ENCODE data around the gene TGIF1.
A peak's percentile ranks its signal among the peaks of the same experiment; 100 is the strongest.
"Not testable (repeated sequence)": the region's sequence is repeated elsewhere in the genome, so short reads cannot be mapped to it uniquely, and the experiment has no call there.

TGIF1 gene

DNA sequence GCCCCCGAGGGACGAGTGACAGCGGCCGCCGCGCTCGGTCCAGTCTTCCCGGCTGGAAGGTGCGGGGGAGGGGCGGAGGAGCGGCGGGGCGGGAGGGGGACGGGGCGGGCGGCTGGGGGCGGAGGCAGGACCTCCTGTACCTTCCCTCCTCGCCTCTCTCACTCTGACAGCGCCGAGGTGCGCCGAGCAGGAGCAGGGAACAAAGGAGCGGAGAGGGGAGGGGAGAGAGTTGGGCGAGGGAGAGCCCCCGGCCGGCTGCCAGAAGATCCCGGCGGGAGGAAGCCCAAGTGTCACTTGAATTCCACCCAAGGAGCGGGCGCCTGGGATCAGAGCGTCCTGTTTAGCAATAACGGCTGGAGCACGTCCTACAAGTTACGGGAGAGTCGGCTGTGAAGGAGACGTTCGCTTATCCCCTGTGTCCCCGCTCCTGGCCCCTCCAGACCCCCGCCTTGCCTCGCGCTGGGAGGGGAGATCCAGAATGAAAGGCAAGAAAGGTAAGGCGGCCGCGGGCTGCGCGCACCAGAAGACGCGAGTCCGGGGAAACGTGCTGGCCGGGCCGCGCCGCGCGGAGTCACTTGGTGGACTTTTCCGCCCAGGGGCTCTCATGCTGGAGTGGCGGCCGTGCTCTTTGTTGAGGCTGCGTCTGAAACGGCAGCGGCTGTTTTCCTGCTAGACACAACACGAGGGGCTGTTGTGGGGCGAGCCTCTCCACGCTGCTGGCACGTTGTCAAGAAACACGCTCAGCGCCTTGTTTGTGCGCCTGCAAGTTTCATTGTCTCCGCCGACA lies at the start of gene TGIF1:
TSS of gene TGIF1 (plus strand) at position 161 of the 787 bp plus-strand sequence. CDS start at position 479, 318 bp downstream.
- peak; percentile 80 for DNase-seq

- DNase-seq: no peak
These were observed 49.2 kb upstream of the TGIF1 start for GRCh38 chr18:3400567-3401296.

DNA sequence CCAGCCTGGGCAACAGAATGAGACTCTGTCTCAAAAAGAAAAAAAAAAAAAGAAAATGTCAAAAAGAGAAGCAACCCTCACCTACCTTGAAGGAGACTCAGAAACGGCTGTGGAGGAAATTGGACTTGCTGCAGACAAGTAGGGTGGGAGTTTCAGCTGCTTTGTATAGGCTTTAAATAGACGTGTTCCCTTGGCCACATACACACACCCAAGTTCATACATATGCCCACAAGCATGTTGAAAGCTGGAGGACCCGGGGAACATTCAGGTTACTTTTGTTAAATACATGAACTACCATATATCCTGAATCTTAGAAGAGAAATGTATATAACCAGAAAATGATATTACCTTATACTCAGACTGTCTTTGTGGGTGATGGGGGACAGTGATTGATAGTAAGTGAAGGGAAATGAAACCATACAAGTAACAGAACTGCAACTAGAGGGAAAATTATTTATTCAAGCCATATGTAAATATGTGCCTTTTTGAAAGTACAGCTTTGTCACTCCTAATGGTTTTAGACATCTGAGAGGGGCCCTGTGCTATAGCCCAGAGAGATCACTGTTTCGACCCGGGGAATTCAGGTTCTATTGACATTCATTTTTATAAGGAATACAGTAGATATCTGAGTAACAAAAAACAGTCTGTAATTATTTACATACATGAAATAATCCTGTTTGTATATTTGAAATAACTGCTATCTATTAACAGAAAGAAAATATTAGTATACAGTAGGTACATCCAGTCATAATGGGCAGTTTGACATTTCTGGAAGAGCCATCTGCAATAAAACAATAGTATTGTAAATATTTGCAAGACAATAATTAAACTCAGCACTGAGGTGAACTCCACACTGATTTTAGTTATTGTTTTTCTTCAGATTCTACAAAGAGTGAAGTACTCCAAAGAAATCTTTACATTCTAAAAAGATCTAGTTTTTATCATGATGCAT lies 48.0 kb upstream of the TGIF1 start:
- no peak for DNase-seq

DNA sequence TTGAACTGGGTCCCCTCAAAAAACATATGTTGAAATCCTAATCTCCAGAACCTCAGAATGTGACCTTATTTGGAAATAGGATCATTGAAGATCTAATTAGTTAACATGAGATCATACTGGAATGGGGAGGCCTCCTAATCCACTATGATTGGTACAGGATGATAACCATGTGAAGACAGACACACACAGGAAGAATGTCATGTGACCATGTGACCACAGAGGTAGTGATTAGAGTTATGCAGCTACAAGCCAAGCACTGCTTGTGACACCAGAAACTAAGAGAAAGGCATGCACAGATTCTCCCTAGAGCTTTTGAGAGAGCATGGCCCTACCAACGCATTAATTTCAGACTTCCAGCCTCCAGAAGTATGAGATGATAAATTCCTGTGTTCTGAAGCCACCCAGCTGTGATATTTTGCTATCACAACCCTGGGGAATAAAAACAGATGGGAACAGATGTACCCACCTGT lies 47.0 kb upstream of the TGIF1 start:
- peak; percentile 17 for DNase-seq

- DNase-seq: no peak
These were observed 44.3 kb upstream of the TGIF1 start for GRCh38 chr18:3405713-3406112.

DNA sequence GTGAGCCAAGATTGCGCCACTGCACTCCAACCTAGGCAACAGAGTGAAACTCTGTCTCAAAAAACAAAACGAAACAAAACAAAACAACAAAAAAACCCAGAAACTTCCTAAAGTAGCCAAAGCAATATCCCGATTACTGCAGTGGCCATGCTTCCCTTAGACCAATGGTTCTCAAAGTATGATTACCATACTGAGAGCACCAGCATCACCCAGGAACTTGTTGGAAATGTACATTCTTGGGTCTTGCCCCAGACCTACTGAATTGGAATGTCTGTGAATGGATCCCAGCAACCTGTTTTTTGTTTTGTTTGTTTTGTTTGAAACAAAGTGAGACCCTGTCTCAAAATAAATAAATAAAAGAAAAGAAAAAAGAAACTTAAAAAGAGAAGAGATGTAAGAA lies 41.9 kb upstream of the TGIF1 start:
- DNase-seq: no peak

- no peak for DNase-seq
These were observed 40.2 kb upstream of the TGIF1 start for GRCh38 chr18:3409811-3410210.

- no peak for DNase-seq
These were observed 39.7 kb upstream of the TGIF1 start for GRCh38 chr18:3410273-3410672.

GRCh38 chr18:3410876-3411275 lies 39.1 kb upstream of the TGIF1 start:
- DNase-seq: not testable (repeated sequence)

DNA sequence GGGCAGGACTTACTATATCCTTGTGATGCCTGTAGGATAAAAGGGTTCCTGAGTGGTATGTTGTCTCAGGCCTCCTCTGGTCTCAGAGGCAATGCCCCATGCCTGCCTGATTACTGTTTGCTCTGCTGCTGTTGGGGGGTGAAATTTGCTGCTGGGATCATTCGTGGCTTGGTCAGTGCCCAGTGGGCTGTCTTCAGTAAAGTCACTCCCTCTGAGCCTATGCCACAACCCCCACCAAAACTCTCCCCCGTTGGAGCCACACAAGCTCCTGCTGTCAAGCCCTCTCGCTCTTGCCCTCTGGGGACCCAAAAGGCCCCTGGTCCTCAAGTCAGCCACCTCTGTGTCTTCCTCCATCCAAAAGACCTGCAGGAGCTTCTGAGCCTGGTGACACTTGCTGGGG lies 38.6 kb upstream of the TGIF1 start:
- DNase-seq: no peak

DNA sequence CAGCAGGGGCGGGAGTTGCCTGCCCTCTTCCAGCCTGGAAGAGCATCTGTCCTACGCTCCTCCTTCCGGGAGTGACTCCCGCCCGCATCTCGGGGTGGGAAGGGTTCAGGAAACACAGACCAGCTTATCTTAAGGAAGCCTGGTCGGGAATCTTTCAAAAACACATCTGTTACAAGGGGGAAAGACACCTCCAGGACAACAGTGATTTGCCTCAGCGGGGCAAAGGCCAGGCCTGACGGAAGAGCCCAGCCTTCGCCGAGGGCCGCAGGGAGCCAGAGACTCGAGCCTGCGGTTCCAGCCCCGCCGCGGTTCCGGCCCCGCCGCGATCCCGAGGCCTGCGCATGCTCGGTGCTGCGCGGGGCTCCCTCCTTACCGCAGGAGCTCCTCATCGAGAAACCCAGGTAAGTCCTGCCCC lies 38.1 kb upstream of the TGIF1 start:
- DNase-seq: peak; percentile 44

GRCh38 chr18:3412528-3412927 lies 37.4 kb upstream of the TGIF1 start:
- not testable (repeated sequence) for DNase-seq

- DNase-seq: no peak
These were observed 34.9 kb upstream of the TGIF1 start for GRCh38 chr18:3415110-3415509.

GRCh38 chr18:3418083-3418482 lies 31.9 kb upstream of the TGIF1 start:
- no peak for DNase-seq

GRCh38 chr18:3420919-3421279 lies 29.1 kb upstream of the TGIF1 start:
- DNase-seq: no peak

DNA sequence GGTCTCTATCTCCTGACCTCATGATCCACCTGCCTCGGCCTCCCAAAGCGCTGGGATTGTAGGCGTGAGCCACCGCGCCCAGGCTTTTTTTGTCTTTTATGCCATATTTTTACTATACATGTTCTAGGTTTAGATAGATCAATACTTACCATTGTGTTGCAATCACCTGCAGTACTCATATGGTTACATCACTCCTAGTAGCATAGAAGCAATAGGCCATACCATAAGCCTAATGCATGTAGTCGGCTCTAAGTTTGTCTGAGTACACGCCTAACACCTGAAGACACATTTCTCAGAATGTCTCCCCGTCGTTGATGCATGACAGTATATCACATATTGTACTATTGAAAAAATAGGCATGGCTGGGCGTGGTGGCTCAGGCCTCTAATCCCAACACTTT lies 27.1 kb upstream of the TGIF1 start:
- DNase-seq: no peak

- DNase-seq: no peak
These were observed 25.6 kb upstream of the TGIF1 start for GRCh38 chr18:3424280-3424890.

DNA sequence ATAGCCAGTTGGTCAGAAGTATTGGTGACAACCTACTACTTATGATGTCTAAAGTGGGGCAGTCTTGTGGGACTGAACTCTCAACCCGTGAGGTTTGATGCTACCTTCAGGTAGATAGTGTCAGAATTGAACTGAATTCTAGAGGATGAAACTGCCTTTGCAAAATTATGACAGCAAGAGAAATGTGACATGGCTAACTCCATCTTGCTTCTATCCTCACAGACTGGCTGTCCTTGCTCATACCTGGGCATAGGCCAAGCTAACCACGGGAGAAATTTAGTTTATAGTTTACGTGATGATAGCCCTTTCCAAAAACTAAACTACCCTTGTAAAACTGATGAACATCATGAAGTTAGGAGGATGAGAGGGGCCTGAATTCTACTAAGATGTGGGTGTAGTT lies 24.9 kb upstream of the TGIF1 start:
- DNase-seq: no peak

GRCh38 chr18:3425446-3425845 lies 24.5 kb upstream of the TGIF1 start:
- no peak for DNase-seq

DNA sequence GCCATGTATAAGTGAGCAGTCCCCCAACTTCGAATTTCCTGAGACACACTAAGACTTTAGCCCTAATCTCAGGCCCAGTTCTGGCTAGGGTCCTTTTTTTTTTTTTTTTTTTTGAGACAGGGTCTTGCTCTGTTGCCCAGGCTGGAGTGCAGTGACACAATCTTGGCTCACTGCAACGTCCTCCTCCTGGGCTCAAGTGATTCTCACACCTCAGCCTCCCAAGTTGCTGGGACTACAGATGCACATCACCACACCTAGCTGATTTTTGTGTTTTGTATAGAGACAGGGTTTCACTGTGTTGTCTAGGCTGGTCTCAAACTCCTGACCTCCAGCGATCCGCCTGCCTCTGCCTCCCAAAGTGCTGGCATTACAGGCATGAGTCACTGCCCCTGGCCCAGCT lies 23.9 kb upstream of the TGIF1 start:
- no peak for DNase-seq

DNA sequence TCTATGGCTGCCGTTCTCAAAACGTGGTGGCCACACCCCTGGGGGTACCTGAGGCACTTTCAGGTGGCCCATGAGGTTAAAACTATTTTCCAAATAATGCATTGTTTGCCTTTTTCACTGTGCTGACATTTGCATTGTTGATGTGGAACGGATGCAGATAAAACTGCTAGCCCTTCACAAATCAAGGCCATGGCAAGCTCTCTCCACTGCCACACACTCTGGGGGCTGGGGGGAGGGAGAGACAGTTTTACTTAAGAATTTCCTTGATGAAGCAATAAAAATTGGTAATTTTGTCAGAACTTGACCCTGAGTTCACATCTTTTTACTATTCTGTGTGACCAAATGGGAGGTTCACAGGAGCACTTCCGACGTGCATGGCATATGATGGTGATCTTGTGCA lies 22.0 kb upstream of the TGIF1 start:
- DNase-seq: no peak

GRCh38 chr18:3429121-3429520 lies 20.9 kb upstream of the TGIF1 start:
- no peak for DNase-seq

DNA sequence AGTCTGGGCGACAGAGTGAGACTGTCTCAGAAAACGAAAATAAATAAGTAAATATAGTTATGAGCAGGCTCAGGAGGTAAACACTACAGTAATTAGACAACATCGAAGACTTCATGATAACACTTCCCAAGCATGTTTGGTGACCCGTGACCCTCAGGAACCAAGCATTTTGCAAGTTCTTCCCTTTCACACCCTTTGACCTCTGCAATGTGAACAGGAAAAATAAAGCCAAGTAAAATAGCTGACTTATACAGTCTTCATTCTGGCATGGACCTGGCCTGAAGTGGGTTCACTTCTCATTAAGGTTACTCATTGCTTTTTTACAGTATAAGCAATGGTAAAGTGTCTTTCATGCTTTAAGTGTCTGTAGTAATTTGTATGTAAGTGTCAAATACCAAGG lies 15.3 kb upstream of the TGIF1 start:
- no peak for DNase-seq

All from CD4-positive, alpha-beta T cell treated with Interleukin-21 for 1 hour (primary cell).